C4-2B (cell line): ENCODE measurements around the gene GPR119.
"Not testable (repeated sequence)": the region's sequence is repeated elsewhere in the genome, so short reads cannot be mapped to it uniquely, and the experiment has no call there.

ENCODE experiments used
- H3K27ac ChIP-seq: fragments of 450-650 bp; 2 replicates; pipeline ENCODE4 v1.5.1; 2017
- CTCF ChIP-seq: fragments of 450-650 bp; conservative IDR thresholded peaks from 2 replicates; pipeline ENCODE4 v1.5.1; 2017; ENCODE audit warnings: mild to moderate bottlenecking
- ZFX ChIP-seq: fragments of 450-650 bp; IDR thresholded peaks from 2 replicates; pipeline ENCODE4 v1.6.1; 2017

Gene GPR119

DNA sequence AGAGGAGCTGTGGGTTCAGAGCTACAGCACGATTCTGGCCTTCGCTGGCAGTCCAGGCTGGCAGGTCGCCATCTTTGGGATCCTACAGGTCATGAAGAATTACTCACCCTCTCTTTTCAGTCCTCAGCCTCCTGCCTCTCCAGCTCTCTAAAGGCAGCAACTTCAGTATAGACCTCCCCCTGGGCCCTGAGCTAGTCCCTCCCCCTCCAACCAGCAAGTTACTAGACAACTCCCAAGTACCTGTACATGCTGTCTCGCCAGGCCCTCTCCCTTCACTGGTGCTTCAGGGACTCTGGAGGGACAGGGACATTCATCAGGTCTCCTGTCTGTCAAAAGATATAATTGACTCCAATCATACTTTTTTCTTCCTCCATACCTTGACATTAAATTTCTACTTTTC is at the start of gene GPR119:
Gene GPR119, minus strand, starts transcription at position 155 of the 400 bp plus-strand sequence. CDS start 227 bp downstream, outside the sequence.
- no peak within 1 kb of the TSS for H3K27ac ChIP-seq

DNA sequence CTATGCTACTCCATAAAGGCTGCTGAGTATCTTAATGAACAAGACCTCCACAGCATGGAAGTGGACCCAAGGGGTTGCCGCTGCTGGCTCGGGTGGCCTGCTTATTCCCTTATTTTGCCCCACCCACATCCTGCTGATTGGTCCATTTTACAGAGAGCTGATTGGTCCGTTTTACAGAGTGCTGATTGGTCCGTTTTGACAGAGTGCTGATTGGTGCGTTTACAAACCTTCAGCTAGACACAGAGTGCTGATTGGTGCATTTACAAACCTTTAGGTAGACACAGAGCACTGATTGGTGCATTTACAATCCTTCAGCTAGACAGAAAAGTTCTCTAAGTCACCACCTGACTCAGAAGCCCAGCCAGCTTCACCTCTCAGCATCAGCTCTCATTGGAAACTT is 43.8 kb upstream of the GPR119 start:
- H3K27ac ChIP-seq: not testable (repeated sequence)

More for the DNA sequence above, at the start of gene GPR119:
- TF ChIP-seq CTCF: no peak

DNA sequence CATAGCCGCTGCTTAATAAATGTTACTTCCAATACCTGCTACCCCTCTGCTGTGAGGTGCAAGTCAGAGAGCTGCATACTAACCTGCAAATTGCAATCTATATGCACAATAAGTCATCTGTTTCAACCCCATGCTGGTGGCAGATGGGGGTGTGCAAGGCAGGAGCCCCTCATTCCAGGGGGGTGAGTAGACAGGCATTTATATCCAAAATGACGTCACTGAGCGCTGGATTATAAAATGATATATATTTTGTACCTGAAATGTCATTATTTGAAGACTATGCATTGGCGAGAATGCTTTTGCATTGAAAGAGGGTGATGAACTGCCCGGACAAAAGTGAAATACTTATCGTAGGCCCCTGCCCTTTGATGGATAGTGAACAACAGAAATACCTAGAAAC is 41.1 kb upstream of the GPR119 start:
- H3K27ac ChIP-seq: no peak overlapping the region
- TF ChIP-seq ZFX: no peak
- TF ChIP-seq CTCF: no peak

- no peak overlapping the region for H3K27ac ChIP-seq
- no peak for TF ChIP-seq CTCF
- TF ChIP-seq ZFX: no peak
These were observed 33.8 kb upstream of the GPR119 start for GRCh38 chrX:130419263-130419662.

DNA sequence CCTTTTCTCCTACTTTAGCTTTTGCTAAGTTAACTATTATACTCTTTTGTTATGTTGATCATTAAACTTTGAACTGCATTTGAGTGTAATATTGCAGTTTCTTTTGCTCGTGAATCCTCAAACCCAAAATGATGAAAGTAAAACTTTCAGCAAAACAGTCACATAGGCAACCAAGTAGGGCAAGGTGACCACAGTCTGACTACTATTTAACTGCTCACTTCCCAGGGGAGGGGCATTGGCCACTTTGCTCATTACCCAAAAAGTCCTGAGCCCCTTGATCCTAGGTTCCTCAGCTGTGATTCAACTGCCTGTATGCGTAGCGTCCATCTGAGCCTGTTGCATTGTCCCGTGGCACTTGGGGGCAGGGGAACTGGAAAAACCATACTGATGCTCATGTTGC is 33.3 kb upstream of the GPR119 start:
- TF ChIP-seq ZFX: no peak
- no peak for TF ChIP-seq CTCF
- H3K27ac ChIP-seq: no peak overlapping the region

DNA sequence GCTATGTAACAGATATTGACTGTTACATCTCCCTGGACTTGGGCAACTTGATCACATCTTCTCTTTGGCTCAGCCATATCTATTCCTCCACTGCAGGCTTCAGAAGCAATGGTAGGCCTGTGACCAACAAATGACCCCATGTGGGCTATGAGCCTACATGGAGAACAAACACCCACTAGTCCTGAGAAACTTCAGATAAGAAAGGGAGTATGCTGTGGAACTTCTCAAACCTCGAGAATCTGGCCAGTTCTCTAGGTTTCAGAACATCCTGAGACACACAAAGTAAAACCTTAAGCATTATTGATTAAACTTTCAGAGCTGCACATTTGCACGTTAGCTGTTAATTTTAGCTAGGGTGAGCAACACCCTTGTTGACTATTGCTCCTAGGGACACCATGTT is 32.6 kb upstream of the GPR119 start:
- TF ChIP-seq CTCF (no peak), ZFX (no peak)
- no peak overlapping the region for H3K27ac ChIP-seq

GRCh38 chrX:130416785-130417184 is 31.3 kb upstream of the GPR119 start:
- no peak for TF ChIP-seq ZFX
- no peak for TF ChIP-seq CTCF
- no peak overlapping the region for H3K27ac ChIP-seq

GRCh38 chrX:130415201-130415600 is 29.7 kb upstream of the GPR119 start:
- TF ChIP-seq CTCF (no peak), ZFX (no peak)
- no peak overlapping the region for H3K27ac ChIP-seq
